Renal pelvis (tissue), 12 donors: ENCODE results near the gene GK2. TPM values are rescaled to one million over a fixed set of nuclear protein-coding genes. Genes with fewer than 3 reads are reported as not detected.

Source experiments
- DNase-seq: peaks from one replicate; pipeline ENCODE4 v3.0.0-alpha.2; 2013
- long read RNA-seq, 16 experiments: transcript quantifications; one replicate each; lab custom pipeline, GENCODE V29; 2026
- polyA plus RNA-seq, 3 donors: library from polyadenylated mRNA; unstranded; fragments of 120-200 nt; gene quantifications; one replicate each; pipeline ENCODE4 v1.2.1, GENCODE V29; 2013; ENCODE audit not compliant: insufficient read length in 3 of 3

The GK2 gene
- not detected for polyA plus RNA-seq
- long read RNA-seq, donor 1: 0 reads
- long read RNA-seq, donor 2: 0 reads
- long read RNA-seq, donor 3: 0 reads
- long read RNA-seq, donor 4: 0 reads
- long read RNA-seq, donor 5: 0 reads
- long read RNA-seq, donor 6: 0 reads
- long read RNA-seq, donor 7: 0 reads
- long read RNA-seq, donor 8, partial matches to known transcripts: 0 of 1 reads
- long read RNA-seq, donor 8, other reads (novel, unspliced or antisense): 0 of 1 reads
- long read RNA-seq, donor 9: 0 reads
- long read RNA-seq, donor 10: 0 reads
- long read RNA-seq, donor 11: 0 reads
- long read RNA-seq, donor 12: 0 reads
- long read RNA-seq, donor 13: 0 reads
- long read RNA-seq, donor 14: 0 reads
- long read RNA-seq, donor 15: 0 reads
- long read RNA-seq, donor 16: 0 reads

GRCh38 chr4:79408063-79408462 lies at the start of gene GK2:
TSS of gene GK2 (minus strand) at chr4:79408228. CDS start at chr4:79408200, 28 bp downstream.
- no peak for DNase-seq

GRCh38 chr4:79455216-79455615 lies 47.2 kb upstream of the GK2 start:
- no peak for DNase-seq

- DNase-seq: no peak
These were observed 46.6 kb upstream of the GK2 start for GRCh38 chr4:79454656-79455055.

GRCh38 chr4:79450053-79450452 lies 42.0 kb upstream of the GK2 start:
- DNase-seq: no peak

- no peak for DNase-seq
These were observed 38.1 kb upstream of the GK2 start for GRCh38 chr4:79446145-79446544.

GRCh38 chr4:79445371-79445781 lies 37.3 kb upstream of the GK2 start:
- DNase-seq: peak; percentile 71

- DNase-seq: no peak
These were observed 34.4 kb upstream of the GK2 start for GRCh38 chr4:79442422-79442821.

- no peak for DNase-seq
These were observed 31.5 kb upstream of the GK2 start for GRCh38 chr4:79439489-79439888.

- no peak for DNase-seq
These were observed 23.8 kb upstream of the GK2 start for GRCh38 chr4:79431839-79432238.

- no peak for DNase-seq
These were observed 21.3 kb upstream of the GK2 start for GRCh38 chr4:79429113-79429903.

GRCh38 chr4:79426989-79427388 lies 19.0 kb upstream of the GK2 start:
- DNase-seq: no peak

- no peak for DNase-seq
These were observed 17.6 kb upstream of the GK2 start for GRCh38 chr4:79425586-79425985.

GRCh38 chr4:79421483-79421882 lies 13.5 kb upstream of the GK2 start:
- DNase-seq: no peak

- no peak for DNase-seq
These were observed 5.9 kb upstream of the GK2 start for GRCh38 chr4:79413886-79414285.

GRCh38 chr4:79413032-79413885 lies 5.2 kb upstream of the GK2 start:
- DNase-seq: no peak

GRCh38 chr4:79404666-79405065 lies 3.4 kb downstream of the GK2 start:
- DNase-seq: no peak

- no peak for DNase-seq
These were observed 4.7 kb downstream of the GK2 start for GRCh38 chr4:79403356-79403755.

- DNase-seq: no peak
These were observed 5.6 kb downstream of the GK2 start for GRCh38 chr4:79402332-79402851.

GRCh38 chr4:79399076-79399475 lies 9.0 kb downstream of the GK2 start:
- no peak for DNase-seq

- no peak for DNase-seq
These were observed 10.1 kb downstream of the GK2 start for GRCh38 chr4:79397951-79398350.

GRCh38 chr4:79396794-79397193 lies 11.2 kb downstream of the GK2 start:
- DNase-seq: no peak

- DNase-seq: no peak
These were observed 12.2 kb downstream of the GK2 start for GRCh38 chr4:79395841-79396240.
